Measurements from ENCODE around the gene DDX54.
"Not testable (repeated sequence)": the region's sequence is repeated elsewhere in the genome, so short reads cannot be mapped to it uniquely, and the experiment has no call there.

The DDX54 gene

DNA sequence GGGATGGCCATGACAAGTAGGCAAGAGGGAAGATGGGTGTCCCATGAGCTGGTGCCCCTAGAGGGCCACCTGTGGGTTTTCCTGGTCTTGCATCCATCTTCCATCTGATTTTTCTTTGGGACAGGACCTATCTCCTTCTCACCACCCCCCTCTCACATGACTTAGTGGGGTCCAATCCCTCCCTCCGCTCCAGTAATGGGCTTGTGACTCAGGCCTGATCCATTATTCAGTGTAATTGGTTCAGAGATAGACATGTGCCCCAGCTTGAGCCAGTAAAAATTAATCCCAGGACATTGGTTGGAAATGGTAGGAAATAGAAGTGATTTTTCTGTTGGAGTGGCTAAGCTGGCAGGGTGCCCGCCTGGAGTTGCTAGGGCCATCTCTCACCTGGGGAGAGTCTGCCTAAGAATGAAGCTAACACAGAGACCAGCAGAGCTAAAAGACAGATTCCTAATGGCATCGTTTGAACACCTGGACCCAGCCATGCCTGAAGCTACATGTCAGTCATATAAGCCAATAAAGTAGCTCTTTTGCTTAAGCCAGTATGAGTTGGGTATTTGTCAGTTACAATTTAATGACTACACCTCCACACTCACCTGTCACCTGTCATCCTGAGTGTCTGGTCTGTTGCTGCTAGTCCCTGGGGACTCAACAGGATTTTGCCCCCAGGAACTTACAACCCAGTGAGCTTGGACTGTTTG, 64.5 kb downstream of the DDX54 start:
- DNase-seq (ENCODE audit: low read depth): peak; percentile 6
- no peak for TF ChIP-seq CTCF (conservative IDR thresholded peaks at IDR 0.05; ENCODE audit: control insufficient read depth, insufficient read depth, low read depth, low read length)
- no peak overlapping the region for H3K4me3 ChIP-seq (ENCODE audit: control insufficient read depth, low read depth, low read length)

GRCh38 chr12:113119980-113120669, 65.2 kb downstream of the DDX54 start:
- H3K4me3 ChIP-seq (ENCODE audit: control insufficient read depth, low read depth, low read length): no peak overlapping the region
- no peak for TF ChIP-seq CTCF (conservative IDR thresholded peaks at IDR 0.05; ENCODE audit: control insufficient read depth, insufficient read depth, low read depth, low read length)
- DNase-seq (ENCODE audit: low read depth): no peak

DNA sequence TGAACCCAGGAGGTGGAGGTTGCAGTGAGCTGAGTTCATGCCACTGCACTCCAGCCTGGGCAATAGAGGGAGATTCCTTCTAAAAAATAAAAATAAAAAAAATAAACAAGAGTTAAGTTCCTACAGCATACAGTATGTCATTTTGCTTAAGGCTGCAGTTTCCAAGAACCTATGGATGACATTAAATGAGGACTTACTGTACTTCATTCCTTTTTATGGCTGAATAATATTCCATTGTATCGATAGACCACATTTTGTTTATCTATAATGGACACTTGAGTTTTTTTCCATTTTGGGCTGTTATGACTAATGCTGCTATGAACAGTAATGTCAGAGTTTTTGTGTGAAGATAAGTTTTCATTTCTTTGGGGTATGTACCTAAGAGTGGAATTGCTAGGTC, 67.1 kb downstream of the DDX54 start:
- DNase-seq (ENCODE audit: low read depth): no peak
- no peak for TF ChIP-seq CTCF (conservative IDR thresholded peaks at IDR 0.05; ENCODE audit: control insufficient read depth, insufficient read depth, low read depth, low read length)
- H3K4me3 ChIP-seq (ENCODE audit: control insufficient read depth, low read depth, low read length): no peak overlapping the region

- peak; percentile 72 for DNase-seq (ENCODE audit: low read depth)
- not testable (repeated sequence) for H3K4me3 ChIP-seq (ENCODE audit: control insufficient read depth, low read depth, low read length)
Measured at GRCh38 chr12:113117684-113118083, 67.6 kb downstream of the DDX54 start.

- no peak overlapping the region for H3K4me3 ChIP-seq (ENCODE audit: control insufficient read depth, low read depth, low read length)
- no peak for DNase-seq (ENCODE audit: low read depth)
- TF ChIP-seq CTCF (conservative IDR thresholded peaks at IDR 0.05; ENCODE audit: control insufficient read depth, insufficient read depth, low read depth, low read length): no peak
Measured at GRCh38 chr12:113116875-113117274, 68.4 kb downstream of the DDX54 start.

GRCh38 chr12:113115455-113116126, 69.7 kb downstream of the DDX54 start:
- TF ChIP-seq CTCF (conservative IDR thresholded peaks at IDR 0.05; ENCODE audit: control insufficient read depth, insufficient read depth, low read depth, low read length): no peak
- DNase-seq (ENCODE audit: low read depth): no peak
- H3K4me3 ChIP-seq (ENCODE audit: control insufficient read depth, low read depth, low read length): no peak overlapping the region

Measured in fibroblast of mammary gland (primary cell).